ENCODE data around the gene CCZ1B.
"Not testable (repeated sequence)": the region's sequence is repeated elsewhere in the genome, so short reads cannot be mapped to it uniquely, and the experiment has no call there.

- TF ChIP-seq CTCF (IDR thresholded peaks at IDR 0.05; ENCODE audit: poor library complexity, severe bottlenecking); POLR2AphosphoS5 (IDR thresholded peaks at IDR 0.05): not testable (repeated sequence)
These were observed 27.6 kb upstream of the CCZ1B start for GRCh38 chr7:6853681-6854080.

All from neural cell (in vitro differentiated cells).